ENCODE results near the gene HOXD10. TPM values are rescaled to one million over a fixed set of nuclear protein-coding genes. Genes with fewer than 3 reads are reported as not detected.

The HOXD10 gene
- total and polyA plus RNA-seq, 2 of the 13 experiments (the other 11 are each of a cell fraction or from before 2014, with no cell fraction given): not detected

DNA sequence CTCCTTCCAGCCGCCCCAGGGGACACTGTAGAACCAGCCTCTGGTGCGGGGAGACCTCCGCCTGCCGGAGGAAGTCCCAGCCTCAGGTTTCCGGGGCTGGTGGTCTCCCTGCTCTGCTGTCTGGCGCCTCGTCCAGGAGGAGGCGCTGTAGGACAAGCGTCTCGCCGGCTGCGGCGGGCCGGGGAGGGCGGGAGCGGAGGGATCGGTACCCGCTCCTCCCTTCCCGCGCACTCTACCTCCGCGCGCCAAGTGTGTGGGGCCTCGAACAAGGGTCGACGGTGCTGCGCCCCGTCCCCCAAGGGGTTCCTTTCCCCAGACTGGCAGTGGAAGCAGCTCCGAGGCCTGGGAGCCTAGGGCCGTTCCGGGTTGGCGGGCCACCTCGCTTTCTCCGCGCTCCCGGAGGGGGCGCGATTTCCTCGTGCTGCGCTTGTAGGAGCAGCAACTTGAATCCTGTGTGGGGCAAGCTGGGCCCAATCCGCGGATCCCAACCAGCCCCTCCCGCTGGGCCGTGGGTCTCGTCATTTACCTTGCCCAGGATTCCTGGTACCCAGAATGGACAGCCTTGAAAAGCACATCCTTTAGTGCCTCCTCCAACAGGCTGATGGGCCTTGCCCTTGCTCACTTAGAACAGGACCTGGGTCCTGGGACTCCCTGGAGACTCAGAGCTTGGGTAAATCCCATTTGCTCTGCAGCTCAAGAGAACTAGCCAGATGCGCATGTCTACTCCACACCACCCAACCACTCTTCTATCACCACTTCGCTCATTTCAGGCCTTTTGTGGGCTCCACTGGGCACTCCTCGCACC is 24.1 kb downstream of the HOXD10 start (continued):
- no peak; the same call in 1 of the 2 replicates for TF ChIP-seq KMT2B (CRISPR knock-in tag; IDR thresholded peaks at IDR 0.05)
- no peak for TF ChIP-seq ZFP36L1 (CRISPR knock-in tag; IDR thresholded peaks at IDR 0.05)
- TF ChIP-seq ISL2 (CRISPR knock-in tag; IDR thresholded peaks at IDR 0.05): no peak; the same call in 1 of the 2 replicates
- peak; percentile 40; the same call in 1 of the 2 replicates for TF ChIP-seq ZNF205 (CRISPR knock-in tag; IDR thresholded peaks at IDR 0.05)
- TF ChIP-seq JDP2 (CRISPR knock-in tag; IDR thresholded peaks at IDR 0.05; ENCODE audit: borderline replicate concordance): no peak
- TF ChIP-seq ZNF367 (CRISPR knock-in tag; IDR thresholded peaks at IDR 0.05; ENCODE audit: borderline replicate concordance): no peak
- TF ChIP-seq AKAP8 (CRISPR knock-in tag; IDR thresholded peaks at IDR 0.05): 0 out of 2 replicates have a peak, but pooled peaks have one; percentile 37
- TF ChIP-seq ZEB1 (IDR thresholded peaks at IDR 0.05; ENCODE audit: insufficient replicate concordance, low read depth): peak; percentile 71
- TF ChIP-seq, protein P1, sequence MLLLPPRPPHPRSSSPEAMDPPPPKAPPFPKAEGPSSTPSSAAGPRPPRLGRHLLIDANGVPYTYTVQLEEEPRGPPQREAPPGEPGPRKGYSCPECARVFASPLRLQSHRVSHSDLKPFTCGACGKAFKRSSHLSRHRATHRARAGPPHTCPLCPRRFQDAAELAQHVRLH (CRISPR knock-in tag; IDR thresholded peaks at IDR 0.05; ENCODE audit: borderline replicate concordance, low read depth): peak; percentile 76; the same call in 1 of the 2 replicates
- TF ChIP-seq MLLT10 (CRISPR knock-in tag; IDR thresholded peaks at IDR 0.05): no peak
- TF ChIP-seq, protein P2, sequence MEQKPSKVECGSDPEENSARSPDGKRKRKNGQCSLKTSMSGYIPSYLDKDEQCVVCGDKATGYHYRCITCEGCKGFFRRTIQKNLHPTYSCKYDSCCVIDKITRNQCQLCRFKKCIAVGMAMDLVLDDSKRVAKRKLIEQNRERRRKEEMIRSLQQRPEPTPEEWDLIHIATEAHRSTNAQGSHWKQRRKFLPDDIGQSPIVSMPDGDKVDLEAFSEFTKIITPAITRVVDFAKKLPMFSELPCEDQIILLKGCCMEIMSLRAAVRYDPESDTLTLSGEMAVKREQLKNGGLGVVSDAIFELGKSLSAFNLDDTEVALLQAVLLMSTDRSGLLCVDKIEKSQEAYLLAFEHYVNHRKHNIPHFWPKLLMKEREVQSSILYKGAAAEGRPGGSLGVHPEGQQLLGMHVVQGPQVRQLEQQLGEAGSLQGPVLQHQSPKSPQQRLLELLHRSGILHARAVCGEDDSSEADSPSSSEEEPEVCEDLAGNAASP (CRISPR knock-in tag; IDR thresholded peaks at IDR 0.05; ENCODE audit: borderline replicate concordance): peak; percentile 79
- 0 out of 2 replicates have a peak, but pooled peaks have one; percentile 91 for TF ChIP-seq ZNF839 (CRISPR knock-in tag; IDR thresholded peaks at IDR 0.05; ENCODE audit: borderline replicate concordance)
- TF ChIP-seq, protein P3, sequence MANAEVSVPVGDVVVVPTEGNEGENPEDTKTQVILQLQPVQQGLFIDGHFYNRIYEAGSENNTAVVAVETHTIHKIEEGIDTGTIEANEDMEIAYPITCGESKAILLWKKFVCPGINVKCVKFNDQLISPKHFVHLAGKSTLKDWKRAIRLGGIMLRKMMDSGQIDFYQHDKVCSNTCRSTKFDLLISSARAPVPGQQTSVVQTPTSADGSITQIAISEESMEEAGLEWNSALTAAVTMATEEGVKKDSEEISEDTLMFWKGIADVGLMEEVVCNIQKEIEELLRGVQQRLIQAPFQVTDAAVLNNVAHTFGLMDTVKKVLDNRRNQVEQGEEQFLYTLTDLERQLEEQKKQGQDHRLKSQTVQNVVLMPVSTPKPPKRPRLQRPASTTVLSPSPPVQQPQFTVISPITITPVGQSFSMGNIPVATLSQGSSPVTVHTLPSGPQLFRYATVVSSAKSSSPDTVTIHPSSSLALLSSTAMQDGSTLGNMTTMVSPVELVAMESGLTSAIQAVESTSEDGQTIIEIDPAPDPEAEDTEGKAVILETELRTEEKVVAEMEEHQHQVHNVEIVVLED (CRISPR knock-in tag; IDR thresholded peaks at IDR 0.05; ENCODE audit: borderline replicate concordance): no peak
- TF ChIP-seq, protein P4, sequence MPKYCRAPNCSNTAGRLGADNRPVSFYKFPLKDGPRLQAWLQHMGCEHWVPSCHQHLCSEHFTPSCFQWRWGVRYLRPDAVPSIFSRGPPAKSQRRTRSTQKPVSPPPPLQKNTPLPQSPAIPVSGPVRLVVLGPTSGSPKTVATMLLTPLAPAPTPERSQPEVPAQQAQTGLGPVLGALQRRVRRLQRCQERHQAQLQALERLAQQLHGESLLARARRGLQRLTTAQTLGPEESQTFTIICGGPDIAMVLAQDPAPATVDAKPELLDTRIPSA (CRISPR knock-in tag; IDR thresholded peaks at IDR 0.05; ENCODE audit: borderline replicate concordance): no peak
- TF ChIP-seq ZNF543 (CRISPR knock-in tag; IDR thresholded peaks at IDR 0.05): no peak; the same call in 1 of the 2 replicates
- TF ChIP-seq TBX3 (IDR thresholded peaks at IDR 0.05; ENCODE audit: borderline replicate concordance): no peak
- TF ChIP-seq FOXM1 (CRISPR knock-in tag; IDR thresholded peaks at IDR 0.05): no peak
- TF ChIP-seq HOXA3 (CRISPR knock-in tag; IDR thresholded peaks at IDR 0.05): peak; percentile 57; the same call in 1 of the 2 replicates
- TF ChIP-seq ZNF180 (CRISPR knock-in tag; IDR thresholded peaks at IDR 0.05; ENCODE audit: borderline replicate concordance, low read depth): no peak
- TF ChIP-seq ZNF577 (CRISPR knock-in tag; IDR thresholded peaks at IDR 0.05; ENCODE audit: borderline replicate concordance, low read depth): no peak
- TF ChIP-seq ATF1 (CRISPR knock-in tag; IDR thresholded peaks at IDR 0.05): no peak
- TF ChIP-seq KLF12 (CRISPR knock-in tag; IDR thresholded peaks at IDR 0.05; ENCODE audit: borderline replicate concordance): no peak
- TF ChIP-seq, protein P5, sequence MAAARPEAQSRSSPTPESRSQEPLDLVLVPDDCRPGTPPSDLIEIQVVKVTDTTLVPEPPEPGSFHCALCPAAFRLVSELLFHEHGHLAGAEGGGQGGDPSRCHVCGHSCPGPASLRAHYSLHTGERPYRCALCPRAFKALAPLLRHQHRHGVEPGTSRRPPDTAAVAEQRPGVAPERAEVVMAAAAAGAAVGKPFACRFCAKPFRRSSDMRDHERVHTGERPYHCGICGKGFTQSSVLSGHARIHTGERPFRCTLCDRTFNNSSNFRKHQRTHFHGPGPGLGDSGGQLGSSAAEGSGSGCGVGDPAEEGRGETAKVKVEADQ (CRISPR knock-in tag; IDR thresholded peaks at IDR 0.05; ENCODE audit: borderline replicate concordance): peak; percentile 67; the same call in 1 of the 2 replicates
- peak; percentile 88 for TF ChIP-seq TBX2 (CRISPR knock-in tag; IDR thresholded peaks at IDR 0.05; ENCODE audit: borderline replicate concordance)
- TF ChIP-seq TOE1 (CRISPR knock-in tag; IDR thresholded peaks at IDR 0.05): no peak

All from HepG2 (cell line).